H1 (cell line): ENCODE measurements around the gene GRIK4. TPM values are rescaled to one million over a fixed set of nuclear protein-coding genes. Genes with fewer than 3 reads are reported as not detected.
A peak's percentile ranks its signal among the peaks of the same experiment; 100 is the strongest.

Source experiments
- CTCF ChIA-PET: fragments of 300-600 bp; sonication (Branson Sonifier 250); formaldehyde crosslinking; loops from one replicate; lab custom pipeline; 2021; ENCODE audit not compliant: partially characterized antibody; lab: Charles Lee
- POLR2A ChIA-PET: fragments of 300-600 bp; sonication (Branson Sonifier 250); formaldehyde crosslinking; loops from one replicate; lab custom pipeline; 2021; ENCODE audit warnings: inconsistent platforms; ENCODE audit not compliant: partially characterized antibody; lab: Charles Lee
- DNase-seq, 2 experiments: peaks; one replicate each; pipeline versions ENCODE4 v3.0.0 to v3.0.0-alpha.2; 2010 to 2022; ENCODE audit warnings: low spot score in 2 of 2, low read depth in 1 of 2, mixed read lengths in 1 of 2
- FAIRE-seq: peaks from 2 replicates; lab custom pipeline; 2011; peaks lifted over from hg19 to GRCh38; lab: Jason Lieb, UNC
- H2AFZ ChIP-seq: 2 replicates; pipeline ENCODE4 v1.8.1; 2012; ENCODE audit warnings: low read length, inconsistent platforms
- H2AK5ac ChIP-seq: 2 replicates; pipeline ENCODE4 v1.6.1; 2013; ENCODE audit warnings: low read depth, low read length
- H2BK120ac ChIP-seq: replicated peaks from 2 replicates; pipeline ENCODE3; 2013; ENCODE audit warnings: low read depth, low read length, inconsistent platforms
- H2BK12ac ChIP-seq: 2 replicates; pipeline ENCODE4 v1.6.1; 2013; ENCODE audit warnings: low read depth, low read length
- H2BK15ac ChIP-seq: 2 replicates; pipeline ENCODE4 v1.6.1; 2013; ENCODE audit warnings: low read length
- H2BK20ac ChIP-seq: 2 replicates; pipeline ENCODE4 v1.6.1; 2013; ENCODE audit warnings: low read length
- H2BK5ac ChIP-seq: 2 replicates; pipeline ENCODE4 v1.6.1; 2013; ENCODE audit warnings: low read depth, low read length
- H3K14ac ChIP-seq: 2 replicates; pipeline ENCODE4 v1.6.1; 2013; ENCODE audit warnings: inconsistent platforms; ENCODE audit not compliant: insufficient read length
- H3K18ac ChIP-seq: 2 replicates; pipeline ENCODE4 v1.6.1; 2013; ENCODE audit warnings: low read length; ENCODE audit errors: extremely low read depth
- H3K23ac ChIP-seq: 2 replicates; pipeline ENCODE4 v1.6.1; 2013; ENCODE audit warnings: inconsistent platforms; ENCODE audit not compliant: insufficient read length
- H3K23me2 ChIP-seq: 2 replicates; pipeline ENCODE4 v1.6.1; 2013; ENCODE audit warnings: low read depth, low read length
- H3K27ac ChIP-seq: 2 replicates; pipeline ENCODE4 v1.6.1; 2011; ENCODE audit warnings: low read depth, low read length, inconsistent platforms
- H3K27me3 ChIP-seq, 4 experiments: replicated peaks in 1 of 4; 1 replicate in 1 of 4; 2 replicates in 3 of 4; pipeline versions ENCODE4 v1.6.1 to v1.8.1; 2011 to 2013; ENCODE audit warnings: low read length in 3 of 4, mild to moderate bottlenecking in 3 of 4, inconsistent platforms in 2 of 4, mixed read lengths in 2 of 4, moderate library complexity in 1 of 4; ENCODE audit not compliant: control insufficient read depth in 3 of 4, insufficient read depth in 3 of 4; ENCODE audit errors: extremely low read depth in 1 of 4
- H3K36me3 ChIP-seq, 4 experiments: 2 replicates each; pipeline versions ENCODE4 v1.6.1 to v1.8.1; 2011 to 2013; ENCODE audit warnings: mild to moderate bottlenecking in 4 of 4, low read length in 3 of 4, moderate library complexity in 2 of 4, control low read depth in 1 of 4, inconsistent platforms in 1 of 4; ENCODE audit not compliant: insufficient read depth in 4 of 4, control insufficient read depth in 2 of 4
- H3K4ac ChIP-seq: replicated peaks from 2 replicates; pipeline ENCODE3; 2013; ENCODE audit warnings: low read length, low read depth, mixed read lengths, inconsistent platforms; ENCODE audit not compliant: insufficient read length
- H3K4me1 ChIP-seq, 4 experiments: replicated peaks in 1 of 4; 1 replicate in 1 of 4; 2 replicates in 3 of 4; pipeline versions ENCODE4 v1.6.1 to v1.8.1; 2011 to 2013; ENCODE audit warnings: low read length in 3 of 4, inconsistent platforms in 2 of 4, mixed read lengths in 1 of 4; ENCODE audit not compliant: insufficient read depth in 4 of 4, control insufficient read depth in 3 of 4
- H3K4me2 ChIP-seq, 2 experiments: 2 replicates each; pipeline versions ENCODE4 v1.6.1 to v1.8.1; 2011 to 2013; ENCODE audit warnings: low read depth in 2 of 2, low read length in 2 of 2, control low read depth in 1 of 2, inconsistent platforms in 1 of 2, mild to moderate bottlenecking in 1 of 2; ENCODE audit not compliant: insufficient read depth in 1 of 2
- H3K4me3 ChIP-seq, 4 experiments: fragments of 200-600, 300-600 bp in 1 of 4; sonication (generic), shearing (Covaris generic), sonication (Bioruptor Twin) in 1 of 4; 2 replicates each; pipeline versions ENCODE4 v1.5.1 to v1.8.1; 2011 to 2016; ENCODE audit warnings: low read length in 4 of 4, low read depth in 3 of 4, control low read depth in 2 of 4, inconsistent platforms in 2 of 4, mild to moderate bottlenecking in 2 of 4, mixed read lengths in 1 of 4, moderate library complexity in 1 of 4; ENCODE audit not compliant: insufficient read depth in 2 of 4; ENCODE audit errors: extremely low read depth in 1 of 4
- H3K56ac ChIP-seq: replicated peaks from 2 replicates; pipeline ENCODE3; 2013; ENCODE audit warnings: low read depth, mild to moderate bottlenecking, mixed read lengths, low read length, inconsistent platforms; ENCODE audit not compliant: insufficient read length
- H3K79me1 ChIP-seq: 2 replicates; pipeline ENCODE4 v1.6.1; 2013; ENCODE audit warnings: low read depth, low read length, control low read depth
- H3K79me2 ChIP-seq, 2 experiments: 2 replicates each; pipeline versions ENCODE4 v1.6.1 to v1.8.1; 2012 to 2013; ENCODE audit warnings: low read length in 2 of 2, mild to moderate bottlenecking in 2 of 2, inconsistent platforms in 1 of 2; ENCODE audit not compliant: insufficient read depth in 2 of 2, control insufficient read depth in 1 of 2
- H3K9ac ChIP-seq, 4 experiments: replicated peaks in 1 of 4; 1 replicate in 1 of 4; 2 replicates in 3 of 4; pipeline versions ENCODE4 v1.6.1 to v1.8.1; 2011 to 2013; ENCODE audit warnings: low read depth in 3 of 4, low read length in 3 of 4, control low read depth in 2 of 4, mild to moderate bottlenecking in 2 of 4, moderate library complexity in 2 of 4, inconsistent platforms in 1 of 4; ENCODE audit errors: extremely low read depth in 1 of 4
- H3K9me3 ChIP-seq, 2 experiments: 2 replicates each; pipeline versions ENCODE4 v1.6.1 to v1.8.1; 2012 to 2013; ENCODE audit warnings: mild to moderate bottlenecking in 2 of 2, moderate library complexity in 2 of 2, control low read depth in 1 of 2, inconsistent platforms in 1 of 2, low read depth in 1 of 2, low read length in 1 of 2, mixed read lengths in 1 of 2; ENCODE audit not compliant: insufficient read depth in 2 of 2
- H4K20me1 ChIP-seq, 2 experiments: replicated peaks in 1 of 2; 2 replicates each; pipeline versions ENCODE3 to v1.8.1; 2011 to 2013; ENCODE audit warnings: inconsistent platforms in 2 of 2, low read length in 2 of 2, mild to moderate bottlenecking in 1 of 2; ENCODE audit not compliant: insufficient read depth in 2 of 2, control insufficient read depth in 1 of 2
- H4K5ac ChIP-seq: 2 replicates; pipeline ENCODE4 v1.6.1; 2013; ENCODE audit warnings: low read length, low read depth, mixed read lengths, inconsistent platforms; ENCODE audit not compliant: insufficient read length
- H4K8ac ChIP-seq: 2 replicates; pipeline ENCODE4 v1.8.0; 2013; ENCODE audit warnings: mild to moderate bottlenecking, moderate library complexity, low read length, inconsistent platforms; ENCODE audit not compliant: insufficient read depth; ENCODE audit errors: extremely low read depth
- H4K91ac ChIP-seq: replicated peaks from 2 replicates; pipeline ENCODE3; 2013; ENCODE audit warnings: low read length, mixed read lengths, inconsistent platforms; ENCODE audit not compliant: insufficient read length
- BCL11A ChIP-seq, 2 experiments: IDR thresholded peaks; one replicate each; pipeline ENCODE4 v1.6.1; 2011; ENCODE audit warnings: low read depth in 2 of 2, low read length in 2 of 2, mild to moderate bottlenecking in 2 of 2
- JUN ChIP-seq: IDR thresholded peaks from 2 replicates; pipeline ENCODE4 v1.6.1; 2011; ENCODE audit warnings: low read depth, mild to moderate bottlenecking, improper control_type of control experiment, low read length
- KDM5A ChIP-seq: fragments of 200-600 bp; IDR thresholded peaks from 2 replicates; pipeline ENCODE4 v1.7.1; 2012; ENCODE audit warnings: mild to moderate bottlenecking, low read length, inconsistent platforms, mixed read lengths
- RAD21 ChIP-seq, 2 experiments: IDR thresholded peaks in 1 of 2; conservative IDR thresholded peaks in 1 of 2; 2 replicates each; pipeline ENCODE4 v1.6.1; 2011; ENCODE audit warnings: low read depth in 2 of 2, low read length in 2 of 2, improper control_type of control experiment in 1 of 2, inconsistent platforms in 1 of 2, mild to moderate bottlenecking in 1 of 2, moderate library complexity in 1 of 2
- WGBS, 2 experiments: shearing (Covaris generic) in 1 of 2; methylation state at CpG; one replicate each; pipeline versions ENCODE4 v1.1.6 to v1.1.7; 2013 to 2015; ENCODE audit warnings: low lambda C conversion rate in 2 of 2, mixed read lengths in 2 of 2, inconsistent platforms in 1 of 2, low coverage in 1 of 2, missing lambda C conversion rate in 1 of 2; ENCODE audit not compliant: insufficient replicate concordance in 2 of 2, insufficient coverage in 1 of 2, insufficient read length in 1 of 2; ENCODE audit errors: extremely low coverage in 1 of 2, missing lambda C conversion rate in 1 of 2; 5-methylcytosine and 5-hydroxymethylcytosine counted together
- polyA plus RNA-seq, 7 experiments: library from polyadenylated mRNA; depleted of rRNA in 3 of 7; stranded (reverse) in 5 of 7; unstranded in 2 of 7; fragments of >200 nt in 5 of 7; fragments of 200-250 nt in 2 of 7; gene quantifications; 1 replicate in 5 of 7; 2 replicates in 1 of 7; 4 replicates in 1 of 7; pipeline versions ENCODE4 v1.2.1 to v1.2.3, GENCODE V29; 2011 to 2013; ENCODE audit warnings: missing spikeins in 2 of 7, mixed read lengths in 2 of 7
- total RNA-seq: library from RNA; stranded (reverse); fragmentation: NEBNext Ultra II Directional; extraction: Animal tissue kit (Norgen Biotek cat#: 25700); gene quantifications from 2 replicates; pipeline ENCODE4 v1.2.1, GENCODE V29; 2021
- TF ChIP-seq, protein P1 (sequence below): IDR thresholded peaks from 2 replicates; pipeline ENCODE4 v1.6.1; 2012; ENCODE audit warnings: inconsistent platforms
- TF ChIP-seq, protein P2 (sequence below), 3 experiments: IDR thresholded peaks; 1 replicate in 2 of 3; 2 replicates in 1 of 3; pipeline versions ENCODE4 v1.5.1 to v1.6.1; 2011; ENCODE audit warnings: low read length in 3 of 3, mild to moderate bottlenecking in 3 of 3, inconsistent platforms in 2 of 3, low read depth in 1 of 3, moderate library complexity in 1 of 3; ENCODE audit not compliant: insufficient read depth in 1 of 3; ENCODE audit errors: control extremely low read depth in 1 of 3

GRIK4 gene
- total and polyA plus RNA-seq, 2 of the 8 experiments (the other 6 are each of a cell fraction or from before 2014, with no cell fraction given): 1.2 to 2.9 TPM

DNA sequence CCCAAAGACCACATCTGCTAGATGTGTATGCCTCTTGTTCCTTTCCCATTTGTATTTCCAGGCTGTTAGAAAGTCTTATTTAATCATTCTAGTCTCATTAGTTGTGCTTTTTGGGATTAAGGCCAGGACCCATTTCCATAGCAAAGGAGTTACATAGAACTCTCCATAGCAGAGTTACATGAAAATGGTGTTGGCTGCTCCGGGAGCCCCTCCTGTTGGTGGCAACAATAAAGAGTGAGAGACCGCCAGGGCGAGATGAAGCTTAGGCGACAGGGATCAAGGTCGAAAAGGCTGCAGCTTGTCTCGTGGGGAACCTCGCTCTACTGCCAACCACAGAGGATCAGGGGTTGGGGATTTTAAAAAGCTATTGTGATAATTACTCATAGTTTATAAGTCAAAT is 58.3 kb downstream of the GRIK4 start:
- Histone ChIP-seq H2AK5ac (no peak overlapping the region), H3K18ac (peak overlapping the region; percentile 67; the same call in 1 of the 2 replicates), H4K20me1 (no peaks in the 10 kb centered on the region), H3K27me3 (peaks cover 0 to 15% (median 8%) of the 10 kb centered on the region in 4 experiments; a peak in 5 of 7 replicates), H3K27ac (no peak overlapping the region), H3K23ac (no peak overlapping the region), H2BK12ac (0 out of 2 replicates have a peak overlapping the region, but pooled peaks have one; percentile 65), H3K4ac (no peak overlapping the region), H3K9ac (no peak overlapping the region), H3K56ac (no peak overlapping the region), H2BK15ac (0 out of 2 replicates have a peak overlapping the region, but pooled peaks have one; percentile 77), H3K4me3 (no peak overlapping the region; a peak in 1 of 8 replicates), H4K5ac (no peak overlapping the region), H2AFZ (no peak overlapping the region), H4K8ac (no peak overlapping the region), H3K79me1 (no peaks in the 10 kb centered on the region), H2BK20ac (0 out of 2 replicates have a peak overlapping the region, but pooled peaks have one; percentile 21), H3K14ac (no peak overlapping the region), H2BK5ac (no peak overlapping the region), H3K79me2 (no peaks in the 10 kb centered on the region), H4K91ac (no peak overlapping the region), H2BK120ac (no peak overlapping the region), H3K4me2 (peak overlapping the region; percentile 16 to 26; a peak in 1 of 4 replicates), H3K9me3 (no peaks in the 10 kb centered on the region), H3K23me2 (peaks cover 4% of the 10 kb centered on the region; the same call in 1 of the 2 replicates), H3K36me3 (no peaks in the 10 kb centered on the region), H3K4me1 (peaks cover 3 to 14% (median 6%) of the 10 kb centered on the region in 4 experiments)
- WGBS, 2 experiments: 29% methylated on average over 7 of the region's 7 CpGs; no CpG with 5 or more reads in 1 of the 2 experiments
- CTCF ChIA-PET: interaction anchor here (0.8 to 2.6 kb wide), 15 partner anchors 9 to 362 kb away, joined by 3 to 10 read pairs (median 3); no protein-coding TSS in a partner anchor
- POLR2A ChIA-PET: interaction anchor here (1.0 kb wide), 1 partner anchor 109 kb away, joined by 3 read pairs; no protein-coding TSS in a partner anchor
- DNase-seq: no peak
- FAIRE-seq: no peak
- TF ChIP-seq JUN (no peak), BCL11A (IDR thresholded peaks at IDR 0.05; ENCODE audit: low read depth in 2 of 2, low read length in 2 of 2) (no peak), KDM5A (no peak), RAD21 (IDR thresholded peaks at IDR 0.05 in 1 of 2, conservative IDR thresholded peaks at IDR 0.05 in 1 of 2; ENCODE audit: low read depth in 2 of 2, low read length in 2 of 2) (peak; percentile 9 to 29; a peak in 3 of 4 replicates)
- TF ChIP-seq, protein P1, sequence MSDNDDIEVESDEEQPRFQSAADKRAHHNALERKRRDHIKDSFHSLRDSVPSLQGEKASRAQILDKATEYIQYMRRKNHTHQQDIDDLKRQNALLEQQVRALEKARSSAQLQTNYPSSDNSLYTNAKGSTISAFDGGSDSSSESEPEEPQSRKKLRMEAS: no peak
- TF ChIP-seq, protein P2, sequence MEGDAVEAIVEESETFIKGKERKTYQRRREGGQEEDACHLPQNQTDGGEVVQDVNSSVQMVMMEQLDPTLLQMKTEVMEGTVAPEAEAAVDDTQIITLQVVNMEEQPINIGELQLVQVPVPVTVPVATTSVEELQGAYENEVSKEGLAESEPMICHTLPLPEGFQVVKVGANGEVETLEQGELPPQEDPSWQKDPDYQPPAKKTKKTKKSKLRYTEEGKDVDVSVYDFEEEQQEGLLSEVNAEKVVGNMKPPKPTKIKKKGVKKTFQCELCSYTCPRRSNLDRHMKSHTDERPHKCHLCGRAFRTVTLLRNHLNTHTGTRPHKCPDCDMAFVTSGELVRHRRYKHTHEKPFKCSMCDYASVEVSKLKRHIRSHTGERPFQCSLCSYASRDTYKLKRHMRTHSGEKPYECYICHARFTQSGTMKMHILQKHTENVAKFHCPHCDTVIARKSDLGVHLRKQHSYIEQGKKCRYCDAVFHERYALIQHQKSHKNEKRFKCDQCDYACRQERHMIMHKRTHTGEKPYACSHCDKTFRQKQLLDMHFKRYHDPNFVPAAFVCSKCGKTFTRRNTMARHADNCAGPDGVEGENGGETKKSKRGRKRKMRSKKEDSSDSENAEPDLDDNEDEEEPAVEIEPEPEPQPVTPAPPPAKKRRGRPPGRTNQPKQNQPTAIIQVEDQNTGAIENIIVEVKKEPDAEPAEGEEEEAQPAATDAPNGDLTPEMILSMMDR (IDR thresholded peaks at IDR 0.05; ENCODE audit: control extremely low read depth in 1 of 3, insufficient read depth in 1 of 3, low read depth in 1 of 3, low read length in 3 of 3): peak in 2 of 3 experiments; percentile 14 to 17; a peak in 2 of 4 replicates
